Measurements from ENCODE around the gene UST. TPM values are rescaled to one million over a fixed set of nuclear protein-coding genes. Genes with fewer than 3 reads are reported as not detected.
"Not testable (repeated sequence)": the region's sequence is repeated elsewhere in the genome, so short reads cannot be mapped to it uniquely, and the experiment has no call there.

The UST gene
- total RNA-seq, 4 donors from 2014 or later = 2.9 to 12.0 (median 5.7) TPM

DNA sequence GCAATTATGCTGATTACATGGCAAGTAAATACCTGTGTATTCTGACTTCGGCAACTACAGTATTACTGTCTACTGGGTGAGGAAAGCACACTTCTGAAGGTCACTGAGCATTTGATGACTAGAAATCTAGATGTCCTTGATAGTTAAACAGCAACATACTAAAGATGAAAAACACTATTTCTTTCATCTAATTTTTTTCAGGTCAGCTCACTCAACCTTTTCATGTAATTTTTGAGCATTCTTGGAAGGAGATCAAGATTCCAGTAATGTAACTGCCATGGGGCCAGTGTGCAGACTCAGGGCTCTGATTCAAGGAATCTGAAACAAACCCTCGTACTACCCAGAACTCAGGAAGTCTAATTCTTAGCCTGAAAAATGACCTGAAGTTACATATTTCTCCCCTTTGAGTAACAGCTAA lies 348.1 kb downstream of the UST start:
- H3K4me3 ChIP-seq = no peak overlapping the region
- intact Hi-C loops (cut with DNase I) = no loop called here
- DNase-seq = no peak
- H3K4me1 ChIP-seq = peaks cover 0 to 19% (median 0%) of the 10 kb centered on the region in 3 donors
- no peak overlapping the region for H3K27ac ChIP-seq
- WGBS, 2 donors = 31 to 41% methylated on average over 2 of the region's 2 CpGs
- no peaks in the 10 kb centered on the region for H3K36me3 ChIP-seq
- no peak for TF ChIP-seq POLR2A (IDR thresholded peaks at IDR 0.05)
- no peak for TF ChIP-seq CTCF (IDR thresholded peaks at IDR 0.05)
- peaks cover 0 to 11% (median 0%) of the 10 kb centered on the region in 3 donors for H3K9me3 ChIP-seq
- H3K27me3 ChIP-seq = peaks cover 0 to 3% (median 0%) of the 10 kb centered on the region in 4 donors

DNA sequence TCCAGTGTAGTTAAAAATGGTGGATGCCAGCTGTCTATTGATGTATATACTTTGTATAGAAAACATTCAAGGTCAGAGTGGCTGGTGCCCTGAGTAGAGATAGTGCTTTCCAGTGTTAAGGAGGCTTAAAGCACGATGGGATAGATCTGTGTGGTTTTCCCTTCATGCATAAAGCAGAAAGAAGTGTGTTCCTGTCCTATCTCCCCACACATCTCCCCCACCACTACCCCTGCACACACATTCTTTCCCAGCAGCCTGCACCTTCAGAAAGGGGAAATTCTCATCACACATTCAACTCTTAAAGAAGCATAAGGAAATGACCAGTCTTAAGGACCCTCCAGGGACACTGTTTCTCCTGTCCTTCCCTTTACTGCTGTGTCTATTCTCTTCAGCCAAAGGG lies 349.0 kb downstream of the UST start:
- 27 to 44% methylated on average over 1 of the region's 1 CpG for WGBS, 2 donors
- no peak for TF ChIP-seq CTCF (IDR thresholded peaks at IDR 0.05)
- no peak for TF ChIP-seq POLR2A (IDR thresholded peaks at IDR 0.05)
- Histone ChIP-seq H3K9me3 (peaks cover 0 to 11% (median 0%) of the 10 kb centered on the region in 3 donors), H3K36me3 (no peaks in the 10 kb centered on the region), H3K27me3 (peaks cover 0 to 3% (median 0%) of the 10 kb centered on the region in 4 donors), H3K4me1 (peaks cover 0 to 19% (median 0%) of the 10 kb centered on the region in 3 donors), H3K4me3 (no peak overlapping the region), H3K27ac (no peak overlapping the region)
- no peak for DNase-seq
- intact Hi-C loops (cut with DNase I) = no loop called here

DNA sequence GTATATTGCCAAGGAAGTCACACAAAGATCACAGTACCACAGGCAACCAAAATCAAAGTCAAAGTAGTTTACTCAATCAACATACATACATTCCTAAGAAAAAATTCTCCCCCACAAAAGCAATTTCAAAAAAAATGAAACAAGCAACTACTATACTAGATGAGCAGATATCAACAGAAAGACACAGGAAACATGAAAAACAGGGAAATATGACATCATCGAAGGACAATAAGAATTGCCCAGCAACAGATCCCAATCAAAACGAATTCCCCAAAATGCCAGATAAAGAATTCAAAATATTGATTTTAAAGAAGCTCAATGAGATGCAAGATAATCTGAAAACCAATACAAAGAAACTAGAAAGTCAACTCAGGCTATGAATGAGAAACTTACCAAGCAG lies 351.0 kb downstream of the UST start:
- H3K9me3 ChIP-seq = peaks cover 0 to 11% (median 0%) of the 10 kb centered on the region in 3 donors
- peaks cover 0 to 19% (median 0%) of the 10 kb centered on the region in 3 donors for H3K4me1 ChIP-seq
- WGBS, 2 donors = 82 to 97% methylated on average over 2 of the region's 2 CpGs
- no peak overlapping the region for H3K27ac ChIP-seq
- H3K4me3 ChIP-seq = no peak overlapping the region
- H3K36me3 ChIP-seq = no peaks in the 10 kb centered on the region
- intact Hi-C loops (cut with DNase I) = no loop called here
- no peak for DNase-seq
- H3K27me3 ChIP-seq = no peaks in the 10 kb centered on the region
- TF ChIP-seq POLR2A (IDR thresholded peaks at IDR 0.05) = no peak

DNA sequence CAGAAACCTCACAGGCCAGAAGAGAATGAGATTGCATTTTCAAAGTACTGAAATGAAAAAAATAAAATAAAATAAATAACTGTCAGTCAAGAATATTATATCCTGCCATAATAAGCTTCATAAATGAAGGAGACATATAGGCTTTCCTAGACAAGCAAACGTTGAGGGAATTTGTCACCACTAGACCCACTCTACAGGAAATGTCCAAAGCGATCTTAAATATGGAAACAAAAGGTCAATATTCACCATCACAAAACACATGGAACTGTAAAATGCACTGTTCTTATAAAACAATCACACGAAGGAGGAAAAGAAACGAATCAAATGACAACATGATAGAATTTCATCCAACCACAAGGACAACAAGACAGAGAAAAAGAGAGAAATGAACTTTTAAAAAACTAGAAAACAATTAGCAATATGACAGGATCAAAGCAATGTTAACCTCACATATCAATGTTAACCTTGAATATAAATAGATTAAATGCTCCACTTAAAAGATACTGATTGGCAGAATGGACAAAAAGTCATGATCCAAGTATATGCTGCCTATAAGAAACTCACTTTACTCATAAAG lies 352.0 kb downstream of the UST start:
- H3K36me3 ChIP-seq = no peaks in the 10 kb centered on the region
- WGBS, 2 donors = 88 to 92% methylated on average over 4 of the region's 4 CpGs
- H3K27me3 ChIP-seq = no peaks in the 10 kb centered on the region
- intact Hi-C loops (cut with DNase I) = no loop called here
- H3K9me3 ChIP-seq = peaks cover 0 to 11% (median 0%) of the 10 kb centered on the region in 3 donors
- H3K4me3 ChIP-seq = no peak overlapping the region
- H3K27ac ChIP-seq = no peak overlapping the region
- DNase-seq = no peak
- TF ChIP-seq CTCF (IDR thresholded peaks at IDR 0.05) (no peak), POLR2A (IDR thresholded peaks at IDR 0.05) (no peak)
- H3K4me1 ChIP-seq = peaks cover 0 to 15% (median 0%) of the 10 kb centered on the region in 3 donors

- Histone ChIP-seq H3K4me3 (no peak overlapping the region), H3K4me1 (no peaks in the 10 kb centered on the region), H3K27ac (no peak overlapping the region), H3K9me3 (peaks cover 0 to 11% (median 0%) of the 10 kb centered on the region in 3 donors), H3K36me3 (no peaks in the 10 kb centered on the region), H3K27me3 (no peaks in the 10 kb centered on the region)
- no peak for DNase-seq
- TF ChIP-seq CTCF (IDR thresholded peaks at IDR 0.05) = no peak
- intact Hi-C loops (cut with DNase I) = no loop called here
Measured at GRCh38 chr6:149102324-149102723, 355.5 kb downstream of the UST start.

DNA sequence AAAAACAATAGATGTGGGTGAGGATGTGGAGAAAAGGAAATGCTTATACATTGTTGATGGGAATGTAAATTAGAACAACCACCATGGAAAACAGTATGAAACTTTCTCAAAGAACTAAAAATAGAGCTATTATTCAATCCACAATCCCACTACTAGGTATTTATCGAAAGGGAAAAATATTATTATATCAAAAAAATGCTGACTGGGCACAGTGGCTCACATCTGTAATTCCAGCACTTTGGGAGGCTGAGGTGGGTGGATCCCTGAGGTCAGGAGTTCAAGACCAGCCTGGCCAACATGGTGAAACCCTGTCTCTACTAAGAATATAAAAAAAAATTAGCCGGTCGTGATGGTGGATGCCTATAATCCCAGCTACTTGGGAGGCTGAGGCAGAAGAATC lies 357.1 kb downstream of the UST start:
- H3K9me3 ChIP-seq; H3K4me3 ChIP-seq; H3K36me3 ChIP-seq; H3K27ac ChIP-seq; intact Hi-C loops (cut with DNase I); DNase-seq; H3K4me1 ChIP-seq; H3K27me3 ChIP-seq: not testable (repeated sequence)
- WGBS, 2 donors = 85 to 96% methylated on average over 3 of the region's 3 CpGs

All from esophagus squamous epithelium (tissue), 5 donors.